ENCODE data around the gene UCP2. TPM values are rescaled to one million over a fixed set of nuclear protein-coding genes. Genes with fewer than 3 reads are reported as not detected.
A peak's percentile ranks its signal among the peaks of the same experiment; 100 is the strongest.

The UCP2 gene
- total RNA-seq, 1 experiment from 2014 or later: 54.0 TPM

GRCh38 chr11:73956876-73957653, 25.6 kb downstream of the UCP2 start (continued):
- TF ChIP-seq ZNF532 (CRISPR knock-in tag; IDR thresholded peaks at IDR 0.05; ENCODE audit: borderline replicate concordance): no peak
- no peak for TF ChIP-seq GTF2I (CRISPR knock-in tag; conservative IDR thresholded peaks at IDR 0.05)
- no peak for TF ChIP-seq ZNF671 (CRISPR knock-in tag; IDR thresholded peaks at IDR 0.05)
- no peak for TF ChIP-seq ZSCAN18 (CRISPR knock-in tag; IDR thresholded peaks at IDR 0.05)
- no peak for TF ChIP-seq HMGA2 (CRISPR knock-in tag; IDR thresholded peaks at IDR 0.05)
- no peak for TF ChIP-seq ZBTB21 (CRISPR knock-in tag; IDR thresholded peaks at IDR 0.05; ENCODE audit: borderline replicate concordance)

DNA sequence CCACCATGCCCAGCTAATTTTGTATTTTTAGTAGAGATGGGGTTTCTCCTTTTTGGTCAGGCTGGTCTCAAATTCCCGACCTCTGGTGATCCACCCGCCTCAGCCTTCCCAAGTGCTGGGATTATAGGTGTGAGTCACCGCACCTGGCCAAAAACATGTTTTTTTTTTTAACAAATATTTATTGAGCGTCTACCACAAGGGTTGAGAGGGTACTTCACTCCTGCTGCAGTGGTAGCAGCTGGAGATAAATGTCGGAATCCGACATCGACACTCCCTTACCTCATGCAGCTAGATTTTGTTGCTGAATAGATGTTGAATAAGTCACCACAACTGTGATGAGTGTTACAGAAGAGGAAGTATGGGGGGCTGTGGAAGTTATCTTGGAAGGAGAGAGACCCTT, 30.8 kb downstream of the UCP2 start:
- DNase-seq (ENCODE audit: low spot score) (no peak), ATAC-seq (no peak)
- H3K27ac Mint-ChIP-seq: no peak overlapping the region
- TF ChIP-seq ATF3 (CRISPR knock-in tag; conservative IDR thresholded peaks at IDR 0.05): no peak
- no peak for TF ChIP-seq CTCF (IDR thresholded peaks at IDR 0.05)
- TF ChIP-seq GRHL2 (CRISPR knock-in tag; IDR thresholded peaks at IDR 0.05; ENCODE audit: insufficient replicate concordance, severe bottlenecking): no peak
- peaks cover 3% of the 10 kb centered on the region; the same call in 1 of the 2 replicates for H3K27me3 Mint-ChIP-seq (ENCODE audit: low read depth)
- no peak overlapping the region for H3K4me3 Mint-ChIP-seq
- H3K9me3 Mint-ChIP-seq: peaks cover 8% of the 10 kb centered on the region
- ChIA-PET CTCF (interaction anchor here (0.7 kb wide), 1 partner anchor 286 kb away, joined by 3 read pairs; no protein-coding TSS in a partner anchor), POLR2A (no interaction called here)
- no peaks in the 10 kb centered on the region for H3K4me1 Mint-ChIP-seq
- peaks cover 2% of the 10 kb centered on the region; the same call in 1 of the 2 replicates for H3K36me3 Mint-ChIP-seq

- CTCF ChIA-PET: interaction anchor here (0.5 to 1.3 kb wide), 3 partner anchors 20 to 286 kb away, joined by 3 to 4 read pairs (median 3); no protein-coding TSS in a partner anchor
- no peaks in the 10 kb centered on the region; the same call in 1 of the 2 replicates for H3K27me3 Mint-ChIP-seq (ENCODE audit: low read depth)
- peak; percentile 99 for ATAC-seq
- TF ChIP-seq TCF7 (CRISPR knock-in tag; IDR thresholded peaks at IDR 0.05; ENCODE audit: low read depth): no peak
- no peak for TF ChIP-seq ZSCAN18 (CRISPR knock-in tag; IDR thresholded peaks at IDR 0.05)
- TF ChIP-seq ESRRA (CRISPR knock-in tag; IDR thresholded peaks at IDR 0.05; ENCODE audit: borderline replicate concordance): no peak
- no peak for TF ChIP-seq NR3C1 (CRISPR knock-in tag; conservative IDR thresholded peaks at IDR 0.05; ENCODE audit: low read depth)
- no peak for TF ChIP-seq TP53 (CRISPR knock-in tag; IDR thresholded peaks at IDR 0.05)
- no peak for TF ChIP-seq NFYB (CRISPR knock-in tag; conservative IDR thresholded peaks at IDR 0.05; ENCODE audit: low read depth)
- TF ChIP-seq CREM (CRISPR knock-in tag; IDR thresholded peaks at IDR 0.05): no peak
- no peak for TF ChIP-seq KAT7 (CRISPR knock-in tag; IDR thresholded peaks at IDR 0.05; ENCODE audit: borderline replicate concordance)
- no peak for TF ChIP-seq ZNF425 (CRISPR knock-in tag; conservative IDR thresholded peaks at IDR 0.05)
- no peak for TF ChIP-seq ZBTB21 (CRISPR knock-in tag; IDR thresholded peaks at IDR 0.05; ENCODE audit: borderline replicate concordance)
- TF ChIP-seq FOXP1 (CRISPR knock-in tag; IDR thresholded peaks at IDR 0.05; ENCODE audit: borderline replicate concordance): no peak
Observed at GRCh38 chr11:73950869-73951710, 31.6 kb downstream of the UCP2 start, which contains the start of gene DNAJB13. Gene DNAJB13, plus strand, starts transcription at chr11:73951026. Its CDS starts 44 bp downstream, at chr11:73951070.

More at GRCh38 chr11:73950869-73951710, 31.6 kb downstream of the UCP2 start, which contains the start of gene DNAJB13:
- POLR2A ChIA-PET: no interaction called here
- H3K4me1 Mint-ChIP-seq: no peaks in the 10 kb centered on the region
- DNase-seq (ENCODE audit: low spot score): peak; percentile 75
- H3K36me3 Mint-ChIP-seq: peaks cover 3% of the 10 kb centered on the region; the same call in 1 of the 2 replicates
- H3K9me3 Mint-ChIP-seq: peaks cover 15% of the 10 kb centered on the region
- H3K4me3 Mint-ChIP-seq: no peak within 1 kb of the TSS
- no peak within 1 kb of the TSS for H3K27ac Mint-ChIP-seq

Data from WTC11 (cell line).